DOHH2 (cell line): Measurements from ENCODE around the gene FADS6.
"Not testable (repeated sequence)": the region's sequence is repeated elsewhere in the genome, so short reads cannot be mapped to it uniquely, and the experiment has no call there.

Experiments
- CTCF ChIP-seq: fragments of 200-600 bp; sonication (generic); IDR thresholded peaks from one replicate; pipeline ENCODE4 v1.5.1; 2014; ENCODE audit warnings: antibody characterized with exemption, mild to moderate bottlenecking, low read depth, low read length; ENCODE audit not compliant: poor library complexity, severe bottlenecking
- EZH2phosphoT487 ChIP-seq: fragments of 200-600 bp; sonication (generic); IDR thresholded peaks from 2 replicates; pipeline ENCODE4 v1.6.1; 2017; ENCODE audit warnings: borderline replicate concordance, mild to moderate bottlenecking, antibody characterized with exemption, low read length, moderate library complexity, mixed read lengths

GRCh38 chr17:74870028-74870427 lies 23.4 kb downstream of the FADS6 start:
- not testable (repeated sequence) for TF ChIP-seq CTCF, EZH2phosphoT487
